H1 (cell line): Measurements from ENCODE around the gene SLFN12L. TPM values are rescaled to one million over a fixed set of nuclear protein-coding genes. Genes with fewer than 3 reads are reported as not detected.

ENCODE experiments used
- CTCF ChIA-PET: fragments of 300-600 bp; sonication (Branson Sonifier 250); formaldehyde crosslinking; loops from one replicate; lab custom pipeline; 2021; ENCODE audit not compliant: partially characterized antibody; lab: Charles Lee
- POLR2A ChIA-PET: fragments of 300-600 bp; sonication (Branson Sonifier 250); formaldehyde crosslinking; loops from one replicate; lab custom pipeline; 2021; ENCODE audit warnings: inconsistent platforms; ENCODE audit not compliant: partially characterized antibody; lab: Charles Lee
- DNase-seq, 2 experiments: peaks; one replicate each; pipeline versions ENCODE4 v3.0.0 to v3.0.0-alpha.2; 2010 to 2022; ENCODE audit warnings: low spot score in 2 of 2, low read depth in 1 of 2, mixed read lengths in 1 of 2
- FAIRE-seq: peaks from 2 replicates; lab custom pipeline; 2011; peaks lifted over from hg19 to GRCh38; lab: Jason Lieb, UNC
- H2AFZ ChIP-seq: 2 replicates; pipeline ENCODE4 v1.8.1; 2012; ENCODE audit warnings: low read length, inconsistent platforms
- H2AK5ac ChIP-seq: 2 replicates; pipeline ENCODE4 v1.6.1; 2013; ENCODE audit warnings: low read depth, low read length
- H2BK120ac ChIP-seq: replicated peaks from 2 replicates; pipeline ENCODE3; 2013; ENCODE audit warnings: low read depth, low read length, inconsistent platforms
- H2BK12ac ChIP-seq: 2 replicates; pipeline ENCODE4 v1.6.1; 2013; ENCODE audit warnings: low read depth, low read length
- H2BK15ac ChIP-seq: 2 replicates; pipeline ENCODE4 v1.6.1; 2013; ENCODE audit warnings: low read length
- H2BK20ac ChIP-seq: 2 replicates; pipeline ENCODE4 v1.6.1; 2013; ENCODE audit warnings: low read length
- H2BK5ac ChIP-seq: 2 replicates; pipeline ENCODE4 v1.6.1; 2013; ENCODE audit warnings: low read depth, low read length
- H3K14ac ChIP-seq: 2 replicates; pipeline ENCODE4 v1.6.1; 2013; ENCODE audit warnings: inconsistent platforms; ENCODE audit not compliant: insufficient read length
- H3K18ac ChIP-seq: 2 replicates; pipeline ENCODE4 v1.6.1; 2013; ENCODE audit warnings: low read length; ENCODE audit errors: extremely low read depth
- H3K23ac ChIP-seq: 2 replicates; pipeline ENCODE4 v1.6.1; 2013; ENCODE audit warnings: inconsistent platforms; ENCODE audit not compliant: insufficient read length
- H3K23me2 ChIP-seq: 2 replicates; pipeline ENCODE4 v1.6.1; 2013; ENCODE audit warnings: low read depth, low read length
- H3K27ac ChIP-seq: 2 replicates; pipeline ENCODE4 v1.6.1; 2011; ENCODE audit warnings: low read depth, low read length, inconsistent platforms
- H3K27me3 ChIP-seq, 4 experiments: replicated peaks in 1 of 4; 1 replicate in 1 of 4; 2 replicates in 3 of 4; pipeline versions ENCODE4 v1.6.1 to v1.8.1; 2011 to 2013; ENCODE audit warnings: low read length in 3 of 4, mild to moderate bottlenecking in 3 of 4, inconsistent platforms in 2 of 4, mixed read lengths in 2 of 4, moderate library complexity in 1 of 4; ENCODE audit not compliant: control insufficient read depth in 3 of 4, insufficient read depth in 3 of 4; ENCODE audit errors: extremely low read depth in 1 of 4
- H3K36me3 ChIP-seq, 4 experiments: 2 replicates each; pipeline versions ENCODE4 v1.6.1 to v1.8.1; 2011 to 2013; ENCODE audit warnings: mild to moderate bottlenecking in 4 of 4, low read length in 3 of 4, moderate library complexity in 2 of 4, control low read depth in 1 of 4, inconsistent platforms in 1 of 4; ENCODE audit not compliant: insufficient read depth in 4 of 4, control insufficient read depth in 2 of 4
- H3K4ac ChIP-seq: replicated peaks from 2 replicates; pipeline ENCODE3; 2013; ENCODE audit warnings: low read length, low read depth, mixed read lengths, inconsistent platforms; ENCODE audit not compliant: insufficient read length
- H3K4me1 ChIP-seq, 4 experiments: replicated peaks in 1 of 4; 1 replicate in 1 of 4; 2 replicates in 3 of 4; pipeline versions ENCODE4 v1.6.1 to v1.8.1; 2011 to 2013; ENCODE audit warnings: low read length in 3 of 4, inconsistent platforms in 2 of 4, mixed read lengths in 1 of 4; ENCODE audit not compliant: insufficient read depth in 4 of 4, control insufficient read depth in 3 of 4
- H3K4me2 ChIP-seq, 2 experiments: 2 replicates each; pipeline versions ENCODE4 v1.6.1 to v1.8.1; 2011 to 2013; ENCODE audit warnings: low read depth in 2 of 2, low read length in 2 of 2, control low read depth in 1 of 2, inconsistent platforms in 1 of 2, mild to moderate bottlenecking in 1 of 2; ENCODE audit not compliant: insufficient read depth in 1 of 2
- H3K4me3 ChIP-seq, 4 experiments: fragments of 200-600, 300-600 bp in 1 of 4; sonication (generic), shearing (Covaris generic), sonication (Bioruptor Twin) in 1 of 4; 2 replicates each; pipeline versions ENCODE4 v1.5.1 to v1.8.1; 2011 to 2016; ENCODE audit warnings: low read length in 4 of 4, low read depth in 3 of 4, control low read depth in 2 of 4, inconsistent platforms in 2 of 4, mild to moderate bottlenecking in 2 of 4, mixed read lengths in 1 of 4, moderate library complexity in 1 of 4; ENCODE audit not compliant: insufficient read depth in 2 of 4; ENCODE audit errors: extremely low read depth in 1 of 4
- H3K56ac ChIP-seq: replicated peaks from 2 replicates; pipeline ENCODE3; 2013; ENCODE audit warnings: low read depth, mild to moderate bottlenecking, mixed read lengths, low read length, inconsistent platforms; ENCODE audit not compliant: insufficient read length
- H3K79me1 ChIP-seq: 2 replicates; pipeline ENCODE4 v1.6.1; 2013; ENCODE audit warnings: low read depth, low read length, control low read depth
- H3K79me2 ChIP-seq, 2 experiments: 2 replicates each; pipeline versions ENCODE4 v1.6.1 to v1.8.1; 2012 to 2013; ENCODE audit warnings: low read length in 2 of 2, mild to moderate bottlenecking in 2 of 2, inconsistent platforms in 1 of 2; ENCODE audit not compliant: insufficient read depth in 2 of 2, control insufficient read depth in 1 of 2
- H3K9ac ChIP-seq, 4 experiments: replicated peaks in 1 of 4; 1 replicate in 1 of 4; 2 replicates in 3 of 4; pipeline versions ENCODE4 v1.6.1 to v1.8.1; 2011 to 2013; ENCODE audit warnings: low read depth in 3 of 4, low read length in 3 of 4, control low read depth in 2 of 4, mild to moderate bottlenecking in 2 of 4, moderate library complexity in 2 of 4, inconsistent platforms in 1 of 4; ENCODE audit errors: extremely low read depth in 1 of 4
- H3K9me3 ChIP-seq, 2 experiments: 2 replicates each; pipeline versions ENCODE4 v1.6.1 to v1.8.1; 2012 to 2013; ENCODE audit warnings: mild to moderate bottlenecking in 2 of 2, moderate library complexity in 2 of 2, control low read depth in 1 of 2, inconsistent platforms in 1 of 2, low read depth in 1 of 2, low read length in 1 of 2, mixed read lengths in 1 of 2; ENCODE audit not compliant: insufficient read depth in 2 of 2
- H4K20me1 ChIP-seq, 2 experiments: replicated peaks in 1 of 2; 2 replicates each; pipeline versions ENCODE3 to v1.8.1; 2011 to 2013; ENCODE audit warnings: inconsistent platforms in 2 of 2, low read length in 2 of 2, mild to moderate bottlenecking in 1 of 2; ENCODE audit not compliant: insufficient read depth in 2 of 2, control insufficient read depth in 1 of 2
- H4K5ac ChIP-seq: 2 replicates; pipeline ENCODE4 v1.6.1; 2013; ENCODE audit warnings: low read length, low read depth, mixed read lengths, inconsistent platforms; ENCODE audit not compliant: insufficient read length
- H4K8ac ChIP-seq: 2 replicates; pipeline ENCODE4 v1.8.0; 2013; ENCODE audit warnings: mild to moderate bottlenecking, moderate library complexity, low read length, inconsistent platforms; ENCODE audit not compliant: insufficient read depth; ENCODE audit errors: extremely low read depth
- H4K91ac ChIP-seq: replicated peaks from 2 replicates; pipeline ENCODE3; 2013; ENCODE audit warnings: low read length, mixed read lengths, inconsistent platforms; ENCODE audit not compliant: insufficient read length
- E2F6 ChIP-seq: IDR thresholded peaks from 2 replicates; pipeline ENCODE4 v1.6.1; 2012; ENCODE audit warnings: inconsistent platforms
- GTF2F1 ChIP-seq: IDR thresholded peaks from 2 replicates; pipeline ENCODE4 v1.6.1; 2012; ENCODE audit warnings: low read depth, low read length, improper control_type of control experiment, borderline replicate concordance
- HDAC2 ChIP-seq, 2 experiments: fragments of 300-600 bp in 1 of 2; sonication (generic) in 1 of 2; IDR thresholded peaks; 2 replicates each; pipeline ENCODE4 v1.6.1; 2011 to 2012; ENCODE audit warnings: low read depth in 2 of 2, low read length in 2 of 2, mild to moderate bottlenecking in 2 of 2, moderate library complexity in 2 of 2, borderline replicate concordance in 1 of 2, inconsistent platforms in 1 of 2
- HDAC6 ChIP-seq: IDR thresholded peaks from one replicate; pipeline ENCODE4 v1.7.1; 2012; ENCODE audit warnings: low read depth, mild to moderate bottlenecking, inconsistent platforms, low read length, moderate library complexity
- JUND ChIP-seq: IDR thresholded peaks from 2 replicates; pipeline ENCODE4 v1.6.1; 2011; ENCODE audit warnings: mild to moderate bottlenecking, improper control_type of control experiment, low read length
- KDM5A ChIP-seq: fragments of 200-600 bp; IDR thresholded peaks from 2 replicates; pipeline ENCODE4 v1.7.1; 2012; ENCODE audit warnings: mild to moderate bottlenecking, low read length, inconsistent platforms, mixed read lengths
- SIX5 ChIP-seq: IDR thresholded peaks from 2 replicates; pipeline ENCODE4 v1.6.1; 2011; ENCODE audit warnings: mild to moderate bottlenecking, low read depth, low read length
- WGBS, 2 experiments: shearing (Covaris generic) in 1 of 2; methylation state at CpG; one replicate each; pipeline versions ENCODE4 v1.1.6 to v1.1.7; 2013 to 2015; ENCODE audit warnings: low lambda C conversion rate in 2 of 2, mixed read lengths in 2 of 2, inconsistent platforms in 1 of 2, low coverage in 1 of 2, missing lambda C conversion rate in 1 of 2; ENCODE audit not compliant: insufficient replicate concordance in 2 of 2, insufficient coverage in 1 of 2, insufficient read length in 1 of 2; ENCODE audit errors: extremely low coverage in 1 of 2, missing lambda C conversion rate in 1 of 2; 5-methylcytosine and 5-hydroxymethylcytosine counted together
- polyA plus RNA-seq, 7 experiments: library from polyadenylated mRNA; depleted of rRNA in 3 of 7; stranded (reverse) in 5 of 7; unstranded in 2 of 7; fragments of >200 nt in 5 of 7; fragments of 200-250 nt in 2 of 7; gene quantifications; 1 replicate in 5 of 7; 2 replicates in 1 of 7; 4 replicates in 1 of 7; pipeline versions ENCODE4 v1.2.1 to v1.2.3, GENCODE V29; 2011 to 2013; ENCODE audit warnings: missing spikeins in 2 of 7, mixed read lengths in 2 of 7
- total RNA-seq: library from RNA; stranded (reverse); fragmentation: NEBNext Ultra II Directional; extraction: Animal tissue kit (Norgen Biotek cat#: 25700); gene quantifications from 2 replicates; pipeline ENCODE4 v1.2.1, GENCODE V29; 2021

Gene SLFN12L
- total and polyA plus RNA-seq, 2 of the 8 experiments (the other 6 are each of a cell fraction or from before 2014, with no cell fraction given) = not detected

- Histone ChIP-seq H2BK15ac (no peak overlapping the region), H2BK12ac (no peak overlapping the region), H3K79me1 (no peaks in the 10 kb centered on the region), H3K4me3 (no peak overlapping the region), H3K36me3 (no peaks in the 10 kb centered on the region), H2BK120ac (no peak overlapping the region), H3K14ac (no peak overlapping the region), H3K27me3 (no peaks in the 10 kb centered on the region), H3K18ac (no peak overlapping the region), H4K5ac (no peak overlapping the region), H3K27ac (no peak overlapping the region), H3K4me2 (no peak overlapping the region), H2BK20ac (no peak overlapping the region), H3K23ac (no peak overlapping the region), H3K79me2 (no peaks in the 10 kb centered on the region), H2AK5ac (no peak overlapping the region), H2AFZ (no peak overlapping the region), H3K4ac (no peak overlapping the region), H3K9ac (no peak overlapping the region), H3K56ac (no peak overlapping the region), H4K91ac (no peak overlapping the region), H3K4me1 (no peaks in the 10 kb centered on the region), H4K20me1 (no peaks in the 10 kb centered on the region), H4K8ac (no peak overlapping the region), H3K9me3 (no peaks in the 10 kb centered on the region), H2BK5ac (no peak overlapping the region), H3K23me2 (no peaks in the 10 kb centered on the region)
- 96% methylated on average over 1 of the region's 1 CpG; no CpG with 5 or more reads in 1 of the 2 experiments for WGBS, 2 experiments
- ChIA-PET POLR2A (no interaction called here), CTCF (interaction anchor here (1.0 to 2.3 kb wide), 2 partner anchors 13 to 15 kb away, joined by 3 to 9 read pairs; no protein-coding TSS in a partner anchor)
- FAIRE-seq = no peak
- no peak for DNase-seq
- TF ChIP-seq GTF2F1 (no peak), HDAC2 (IDR thresholded peaks at IDR 0.05; ENCODE audit: borderline replicate concordance in 1 of 2, low read depth in 2 of 2, low read length in 2 of 2) (no peak), KDM5A (no peak), E2F6 (no peak), JUND (no peak), SIX5 (no peak), HDAC6 (no peak)
Observed at GRCh38 chr17:35521150-35521549, 16.3 kb downstream of the SLFN12L start.
